SJSA1 (cell line): ENCODE results near the gene COMMD10. TPM values are rescaled to one million over a fixed set of nuclear protein-coding genes. Genes with fewer than 3 reads are reported as not detected.

Experiments used
- DNase-seq, 2 experiments: peaks; one replicate each; pipeline ENCODE4 v3.0.0-alpha.2; 2015 to 2020; ENCODE audit warnings: low spot score in 2 of 2, low read depth in 1 of 2
- H3K27ac ChIP-seq: fragments of 250-450 bp; sonication (Bioruptor Pico); 2 replicates; pipeline ENCODE4 v1.5.1; 2020; ENCODE audit warnings: mild to moderate bottlenecking, moderate library complexity
- H3K27me3 ChIP-seq: fragments of 250-450 bp; sonication (Bioruptor Pico); replicated peaks from 2 replicates; pipeline ENCODE4 v1.5.1; 2020; ENCODE audit warnings: mild to moderate bottlenecking, moderate library complexity
- H3K36me3 ChIP-seq: fragments of 250-450 bp; sonication (Bioruptor Pico); 2 replicates; pipeline ENCODE4 v1.5.1; 2020; ENCODE audit warnings: mild to moderate bottlenecking
- H3K4me1 ChIP-seq: fragments of 250-450 bp; sonication (Bioruptor Pico); replicated peaks from 2 replicates; pipeline ENCODE4 v1.6.1; 2021; ENCODE audit warnings: mild to moderate bottlenecking
- H3K4me3 ChIP-seq: fragments of 250-450 bp; sonication (Bioruptor Pico); 2 replicates; pipeline ENCODE4 v1.5.1; 2020; ENCODE audit warnings: mild to moderate bottlenecking
- H3K9me3 ChIP-seq: fragments of 250-450 bp; sonication (Bioruptor Pico); replicated peaks from 2 replicates; pipeline ENCODE4 v1.5.1; 2020; ENCODE audit warnings: mild to moderate bottlenecking
- total RNA-seq: library from RNA; depleted of rRNA; stranded (reverse); fragments of >200 nt; shearing (Covaris generic); gene quantifications from 2 replicates; pipeline ENCODE4 v1.2.3, GENCODE V29; 2014

COMMD10 gene
- total RNA-seq, 1 experiment from 2014 or later = 141 TPM

GRCh38 chr5:116133281-116133680, 48.5 kb downstream of the COMMD10 start:
- peaks cover 17% of the 10 kb centered on the region for H3K4me1 ChIP-seq
- no peaks in the 10 kb centered on the region for H3K9me3 ChIP-seq
- H3K4me3 ChIP-seq = no peak overlapping the region
- no peak for DNase-seq
- peaks cover 4% of the 10 kb centered on the region; the same call in 1 of the 2 replicates for H3K36me3 ChIP-seq
- H3K27ac ChIP-seq = no peak overlapping the region
- no peaks in the 10 kb centered on the region for H3K27me3 ChIP-seq

DNA sequence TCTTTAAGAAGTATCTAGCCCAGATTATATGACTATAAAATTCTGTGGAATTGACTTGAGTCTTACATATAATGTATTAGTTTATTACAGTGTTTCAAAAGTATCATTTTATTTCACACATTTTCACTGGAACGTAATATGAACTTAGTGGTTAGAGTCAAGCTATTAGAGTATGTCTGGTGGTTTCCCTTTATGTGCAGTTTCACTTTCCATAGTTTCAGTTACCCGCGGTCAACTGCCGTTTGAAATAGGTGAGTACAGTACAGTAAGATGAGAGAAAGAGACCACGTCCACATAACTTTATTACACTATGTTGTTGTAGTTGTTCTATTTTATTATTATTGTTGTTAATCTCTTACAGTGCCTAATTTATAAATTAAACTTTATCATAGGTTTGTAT, 50.5 kb downstream of the COMMD10 start:
- Histone ChIP-seq H3K27me3 (no peaks in the 10 kb centered on the region), H3K4me3 (no peak overlapping the region), H3K9me3 (no peaks in the 10 kb centered on the region), H3K36me3 (peaks cover 4% of the 10 kb centered on the region; the same call in 1 of the 2 replicates), H3K27ac (no peak overlapping the region), H3K4me1 (peaks cover 11% of the 10 kb centered on the region)
- DNase-seq = no peak

DNA sequence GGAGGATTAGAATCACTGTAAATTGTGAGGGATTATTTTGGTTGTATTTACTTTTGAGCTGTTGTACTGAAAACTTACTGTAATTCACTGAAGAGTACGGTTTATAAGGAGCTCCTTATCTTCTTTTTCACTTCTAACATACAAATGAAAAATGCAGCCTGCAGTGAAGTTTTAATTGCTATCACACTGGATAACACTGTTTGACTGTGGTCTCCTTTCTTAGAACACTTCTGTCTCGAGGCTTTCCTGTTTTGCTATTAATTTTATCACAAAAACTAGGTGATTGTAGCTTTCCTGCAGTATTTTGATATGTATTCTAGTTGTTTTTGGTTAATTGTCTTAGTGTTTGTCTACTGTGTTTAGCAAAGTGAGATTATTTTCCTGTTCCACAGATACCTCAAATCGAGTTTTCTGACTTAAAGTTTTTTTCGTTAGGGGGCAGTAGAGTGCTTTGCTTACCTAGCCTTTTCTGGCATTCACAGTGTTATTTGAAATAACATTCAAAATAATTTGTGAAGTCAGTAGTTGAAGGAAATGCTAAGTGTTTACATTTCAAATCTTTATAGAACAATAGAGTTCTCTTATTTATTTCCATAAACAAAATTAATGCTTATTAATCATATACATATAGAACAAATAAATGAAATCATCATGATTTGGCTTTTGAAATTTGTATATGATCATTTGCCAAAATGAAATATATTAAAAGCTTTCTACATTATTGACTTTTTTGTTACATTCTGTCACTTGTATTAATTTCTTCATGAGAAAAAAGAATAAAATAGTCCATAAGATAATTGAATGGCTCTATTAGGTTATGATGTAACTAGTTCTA, 52.9 kb downstream of the COMMD10 start:
- DNase-seq = peak in 1 of 2 experiments; percentile 54
- Histone ChIP-seq H3K9me3 (no peaks in the 10 kb centered on the region), H3K4me1 (no peaks in the 10 kb centered on the region), H3K27ac (no peak overlapping the region), H3K4me3 (no peak overlapping the region), H3K36me3 (peaks cover 4% of the 10 kb centered on the region; the same call in 1 of the 2 replicates), H3K27me3 (no peaks in the 10 kb centered on the region)

GRCh38 chr5:116142495-116142894, 57.7 kb downstream of the COMMD10 start:
- no peaks in the 10 kb centered on the region for H3K9me3 ChIP-seq
- no peak for DNase-seq
- H3K36me3 ChIP-seq = no peaks in the 10 kb centered on the region
- H3K27me3 ChIP-seq = no peaks in the 10 kb centered on the region
- no peak overlapping the region for H3K4me3 ChIP-seq
- no peak overlapping the region for H3K27ac ChIP-seq
- H3K4me1 ChIP-seq = peaks cover 3% of the 10 kb centered on the region; the same call in 1 of the 2 replicates

GRCh38 chr5:116144103-116144502, 59.3 kb downstream of the COMMD10 start:
- no peaks in the 10 kb centered on the region for H3K9me3 ChIP-seq
- peaks cover 3% of the 10 kb centered on the region; the same call in 1 of the 2 replicates for H3K4me1 ChIP-seq
- DNase-seq = peak in 1 of 2 experiments; percentile 22
- H3K36me3 ChIP-seq = no peaks in the 10 kb centered on the region
- H3K27me3 ChIP-seq = no peaks in the 10 kb centered on the region
- no peak overlapping the region for H3K27ac ChIP-seq
- no peak overlapping the region for H3K4me3 ChIP-seq

- Histone ChIP-seq H3K27ac (no peak overlapping the region), H3K36me3 (no peaks in the 10 kb centered on the region), H3K4me3 (no peak overlapping the region), H3K9me3 (no peaks in the 10 kb centered on the region), H3K27me3 (no peaks in the 10 kb centered on the region), H3K4me1 (peaks cover 3% of the 10 kb centered on the region; the same call in 1 of the 2 replicates)
- DNase-seq = no peak
Observed at GRCh38 chr5:116144991-116145390, 60.2 kb downstream of the COMMD10 start.

- no peak overlapping the region for H3K27ac ChIP-seq
- H3K4me1 ChIP-seq = peaks cover 3% of the 10 kb centered on the region; the same call in 1 of the 2 replicates
- H3K4me3 ChIP-seq = no peak overlapping the region
- no peaks in the 10 kb centered on the region for H3K27me3 ChIP-seq
- no peaks in the 10 kb centered on the region for H3K9me3 ChIP-seq
- no peaks in the 10 kb centered on the region for H3K36me3 ChIP-seq
- no peak for DNase-seq
Observed at GRCh38 chr5:116145416-116145815, 60.6 kb downstream of the COMMD10 start.

DNA sequence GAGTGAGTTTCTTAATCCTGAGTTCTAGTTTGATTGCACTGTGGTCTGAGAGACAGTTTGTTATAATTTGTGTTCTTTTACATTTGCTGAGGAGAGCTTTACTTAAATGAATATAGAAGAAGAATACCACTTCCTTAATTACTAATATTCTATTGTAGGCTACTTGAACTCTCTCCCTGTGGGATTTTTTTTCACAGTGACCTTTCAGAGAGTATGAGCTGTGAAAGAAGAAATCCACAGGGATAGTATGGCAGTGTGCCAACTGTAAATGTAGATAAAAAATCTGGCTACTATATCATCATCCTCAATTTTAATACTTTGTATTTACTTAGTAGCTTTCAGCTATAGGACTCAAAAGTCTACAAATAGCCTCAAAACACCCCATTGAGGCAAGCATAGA, 67.3 kb downstream of the COMMD10 start:
- DNase-seq = no peak
- Histone ChIP-seq H3K36me3 (no peaks in the 10 kb centered on the region), H3K27me3 (no peaks in the 10 kb centered on the region), H3K4me3 (no peak overlapping the region), H3K27ac (no peak overlapping the region), H3K9me3 (no peaks in the 10 kb centered on the region), H3K4me1 (no peaks in the 10 kb centered on the region)

- DNase-seq = no peak
- no peaks in the 10 kb centered on the region for H3K27me3 ChIP-seq
- H3K27ac ChIP-seq = no peak overlapping the region
- no peak overlapping the region for H3K4me3 ChIP-seq
- H3K4me1 ChIP-seq = no peaks in the 10 kb centered on the region
- H3K9me3 ChIP-seq = no peaks in the 10 kb centered on the region
- no peaks in the 10 kb centered on the region for H3K36me3 ChIP-seq
Observed at GRCh38 chr5:116153687-116154174, 68.9 kb downstream of the COMMD10 start.

DNA sequence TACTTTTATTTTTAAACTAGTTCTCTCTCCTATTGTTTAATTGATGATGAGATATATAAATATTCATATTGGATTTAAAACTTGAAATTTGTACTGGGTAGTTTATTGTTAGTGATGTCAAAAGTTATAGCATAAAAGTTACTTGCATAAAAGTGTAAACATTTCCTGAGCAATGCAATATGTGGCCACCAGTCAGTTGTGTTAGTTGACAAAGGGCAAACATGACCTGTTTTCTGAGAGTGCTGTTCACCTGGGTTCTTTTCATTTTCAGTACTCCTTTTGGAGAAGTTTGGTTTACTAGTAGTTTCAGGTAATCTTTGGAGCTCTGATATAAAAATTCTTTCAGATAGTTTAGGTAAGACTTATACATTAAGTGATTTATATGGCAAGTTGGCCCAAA, 69.4 kb downstream of the COMMD10 start:
- Histone ChIP-seq H3K4me3 (no peak overlapping the region), H3K27me3 (no peaks in the 10 kb centered on the region), H3K9me3 (no peaks in the 10 kb centered on the region), H3K4me1 (no peaks in the 10 kb centered on the region), H3K27ac (no peak overlapping the region), H3K36me3 (no peaks in the 10 kb centered on the region)
- DNase-seq = no peak

- Histone ChIP-seq H3K36me3 (no peaks in the 10 kb centered on the region), H3K9me3 (no peaks in the 10 kb centered on the region), H3K4me1 (no peaks in the 10 kb centered on the region), H3K27ac (no peak overlapping the region), H3K4me3 (no peak overlapping the region), H3K27me3 (no peaks in the 10 kb centered on the region)
- no peak for DNase-seq
Observed at GRCh38 chr5:116154931-116155330, 70.1 kb downstream of the COMMD10 start.

GRCh38 chr5:116157902-116158301, 73.1 kb downstream of the COMMD10 start:
- Histone ChIP-seq H3K27me3 (no peaks in the 10 kb centered on the region), H3K36me3 (no peaks in the 10 kb centered on the region), H3K4me3 (no peak overlapping the region), H3K4me1 (no peaks in the 10 kb centered on the region), H3K27ac (no peak overlapping the region), H3K9me3 (no peaks in the 10 kb centered on the region)
- DNase-seq = no peak

GRCh38 chr5:116159006-116159405, 74.2 kb downstream of the COMMD10 start:
- H3K9me3 ChIP-seq = no peaks in the 10 kb centered on the region
- H3K27me3 ChIP-seq = no peaks in the 10 kb centered on the region
- no peak overlapping the region for H3K4me3 ChIP-seq
- no peak overlapping the region for H3K27ac ChIP-seq
- H3K4me1 ChIP-seq = no peaks in the 10 kb centered on the region
- no peaks in the 10 kb centered on the region for H3K36me3 ChIP-seq
- DNase-seq = no peak

GRCh38 chr5:116174111-116174510, 89.3 kb downstream of the COMMD10 start:
- Histone ChIP-seq H3K4me3 (no peak overlapping the region), H3K9me3 (no peaks in the 10 kb centered on the region), H3K27ac (no peak overlapping the region), H3K27me3 (no peaks in the 10 kb centered on the region), H3K4me1 (no peaks in the 10 kb centered on the region), H3K36me3 (no peaks in the 10 kb centered on the region; the same call in 1 of the 2 replicates)
- no peak for DNase-seq
